Measurements from ENCODE around the gene FAM151A.

Gene FAM151A

DNA sequence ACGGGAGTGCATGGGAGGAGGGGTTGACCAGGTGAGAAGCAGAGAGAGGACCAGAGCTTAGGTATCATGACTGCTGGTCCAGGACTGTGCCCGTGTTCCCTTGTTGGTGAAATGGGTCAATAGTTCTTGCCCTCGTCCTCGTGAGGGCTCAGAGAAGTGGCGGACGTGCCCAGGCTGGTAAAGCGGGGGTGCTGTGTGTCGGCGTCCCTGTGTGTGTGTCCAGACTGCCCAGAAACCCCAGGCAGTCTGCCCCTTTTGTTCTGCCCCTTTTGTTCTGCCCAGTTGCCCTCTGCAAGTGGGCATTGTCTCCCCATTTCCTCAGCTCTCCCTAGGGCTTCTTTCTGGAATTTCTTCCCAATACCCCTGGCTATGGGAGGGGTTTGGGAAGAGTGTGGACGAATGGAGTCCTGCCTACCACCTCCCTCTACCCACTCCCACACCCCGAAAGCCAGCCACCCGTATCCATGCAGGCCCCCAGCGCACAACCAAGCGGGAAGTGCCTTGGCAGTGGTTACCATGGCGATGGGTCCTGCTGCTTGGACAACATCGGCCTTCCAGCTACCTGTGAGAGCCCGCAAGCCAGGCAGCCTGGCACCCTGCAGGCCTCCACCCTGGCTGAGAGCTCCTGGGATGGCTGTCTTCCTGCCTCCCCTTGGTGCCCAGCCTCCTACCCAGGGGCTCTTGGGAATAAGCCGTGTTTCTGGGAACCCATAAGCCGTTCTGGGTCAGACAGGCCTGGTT is 40.6 kb downstream of the FAM151A start:
- no peak for DNase-seq (ENCODE audit: extremely low read depth, low read depth)
- TF ChIP-seq, protein P1, sequence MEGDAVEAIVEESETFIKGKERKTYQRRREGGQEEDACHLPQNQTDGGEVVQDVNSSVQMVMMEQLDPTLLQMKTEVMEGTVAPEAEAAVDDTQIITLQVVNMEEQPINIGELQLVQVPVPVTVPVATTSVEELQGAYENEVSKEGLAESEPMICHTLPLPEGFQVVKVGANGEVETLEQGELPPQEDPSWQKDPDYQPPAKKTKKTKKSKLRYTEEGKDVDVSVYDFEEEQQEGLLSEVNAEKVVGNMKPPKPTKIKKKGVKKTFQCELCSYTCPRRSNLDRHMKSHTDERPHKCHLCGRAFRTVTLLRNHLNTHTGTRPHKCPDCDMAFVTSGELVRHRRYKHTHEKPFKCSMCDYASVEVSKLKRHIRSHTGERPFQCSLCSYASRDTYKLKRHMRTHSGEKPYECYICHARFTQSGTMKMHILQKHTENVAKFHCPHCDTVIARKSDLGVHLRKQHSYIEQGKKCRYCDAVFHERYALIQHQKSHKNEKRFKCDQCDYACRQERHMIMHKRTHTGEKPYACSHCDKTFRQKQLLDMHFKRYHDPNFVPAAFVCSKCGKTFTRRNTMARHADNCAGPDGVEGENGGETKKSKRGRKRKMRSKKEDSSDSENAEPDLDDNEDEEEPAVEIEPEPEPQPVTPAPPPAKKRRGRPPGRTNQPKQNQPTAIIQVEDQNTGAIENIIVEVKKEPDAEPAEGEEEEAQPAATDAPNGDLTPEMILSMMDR (IDR thresholded peaks at IDR 0.05; ENCODE audit: low read depth, low read length) = no peak

- DNase-seq (ENCODE audit: extremely low read depth, low read depth) = peak; percentile 69
- TF ChIP-seq, protein P1 (IDR thresholded peaks at IDR 0.05; ENCODE audit: low read depth, low read length) = no peak
Measured at GRCh38 chr1:54581621-54582035, 41.7 kb downstream of the FAM151A start.

- TF ChIP-seq, protein P1 (IDR thresholded peaks at IDR 0.05; ENCODE audit: low read depth, low read length) = no peak
- no peak for DNase-seq (ENCODE audit: extremely low read depth, low read depth)
Measured at GRCh38 chr1:54580856-54581550, 42.3 kb downstream of the FAM151A start.

DNA sequence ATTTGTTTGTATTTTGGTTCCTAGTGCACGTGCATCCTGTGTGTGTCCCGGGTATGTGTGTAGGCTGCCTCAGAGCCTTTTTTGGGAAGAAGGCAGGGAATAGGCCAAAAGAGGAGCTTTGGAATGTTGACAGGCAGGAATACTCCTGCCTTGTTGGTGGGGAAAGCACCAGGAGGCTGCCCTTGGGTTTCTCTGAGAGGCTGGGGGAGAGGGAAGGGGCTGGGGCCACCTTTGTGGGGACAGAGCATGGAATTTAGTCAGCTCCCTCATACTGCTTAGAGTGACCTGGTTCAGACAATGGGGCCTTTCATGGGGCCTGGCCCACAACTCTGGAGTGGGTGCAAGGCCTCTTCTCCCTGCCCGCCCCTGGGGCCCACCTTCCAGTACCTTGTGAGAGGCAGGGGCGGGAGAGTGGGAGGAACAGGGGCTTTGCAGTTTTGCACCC is 44.0 kb downstream of the FAM151A start:
- TF ChIP-seq, protein P1 (IDR thresholded peaks at IDR 0.05; ENCODE audit: low read depth, low read length) = no peak
- DNase-seq (ENCODE audit: extremely low read depth, low read depth) = no peak

GRCh38 chr1:54577612-54578011 is 45.7 kb downstream of the FAM151A start:
- no peak for DNase-seq (ENCODE audit: extremely low read depth, low read depth)
- TF ChIP-seq, protein P1 (IDR thresholded peaks at IDR 0.05; ENCODE audit: low read depth, low read length) = no peak

GRCh38 chr1:54575605-54576290 is 47.6 kb downstream of the FAM151A start:
- DNase-seq (ENCODE audit: extremely low read depth, low read depth) = no peak
- TF ChIP-seq, protein P1 (IDR thresholded peaks at IDR 0.05; ENCODE audit: low read depth, low read length) = no peak

DNA sequence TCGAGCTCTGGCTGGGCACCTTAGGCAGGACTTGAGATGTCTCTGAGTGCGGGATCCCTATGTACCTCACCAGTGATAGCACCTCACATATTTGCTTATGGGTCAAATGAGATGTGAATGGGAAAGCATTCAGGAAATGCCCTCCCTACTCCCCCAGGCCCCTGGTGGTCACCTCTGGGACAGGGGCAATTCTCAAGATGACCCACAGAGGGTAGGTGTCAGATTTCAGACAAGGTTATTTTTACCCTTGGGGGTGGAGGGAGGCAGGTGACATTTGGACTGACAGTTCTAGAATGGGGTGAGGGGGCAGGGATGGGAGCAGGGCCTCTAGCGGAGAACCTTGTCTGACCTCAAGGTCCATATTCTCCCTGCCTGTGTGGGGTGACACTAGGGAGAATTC is 48.2 kb downstream of the FAM151A start:
- DNase-seq (ENCODE audit: extremely low read depth, low read depth) = no peak

More for the DNA sequence above, 48.2 kb downstream of the FAM151A start:
- TF ChIP-seq, protein P1 (IDR thresholded peaks at IDR 0.05; ENCODE audit: low read depth, low read length) = no peak
